ENCODE data around the gene ENC1.

ENC1 gene

DNA sequence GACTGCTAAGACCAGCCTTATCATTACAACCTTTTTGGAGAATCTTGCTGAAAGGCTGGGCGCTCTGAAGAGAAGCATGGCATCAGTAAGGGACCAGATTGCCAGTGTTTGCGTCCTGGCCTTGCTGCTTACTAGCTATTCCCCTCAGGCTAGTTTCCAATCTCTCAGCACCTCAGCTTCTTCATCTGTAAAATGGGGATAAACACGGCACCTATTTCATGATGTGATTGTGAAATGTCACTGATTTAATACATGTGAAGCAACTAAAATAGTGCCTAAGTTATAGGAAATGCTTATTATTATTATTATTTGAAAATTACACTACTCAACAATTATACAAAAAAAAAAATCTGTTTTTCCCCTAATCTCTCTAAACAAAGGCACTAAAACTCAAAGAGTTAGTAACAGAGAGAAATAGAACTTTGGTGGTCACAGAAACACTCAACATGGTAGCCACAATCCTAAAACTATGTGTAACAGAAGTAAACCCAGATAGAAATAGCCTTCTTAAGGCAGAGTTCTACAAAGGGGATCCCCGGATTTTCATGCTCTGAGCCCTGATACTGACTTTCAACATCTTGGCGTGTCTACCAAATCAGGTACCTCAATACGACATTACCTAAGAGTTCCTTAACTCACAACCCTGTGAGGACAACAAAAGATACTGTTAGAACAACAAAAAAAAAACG lies 62.0 kb downstream of the ENC1 start:
- TF ChIP-seq, protein P1, sequence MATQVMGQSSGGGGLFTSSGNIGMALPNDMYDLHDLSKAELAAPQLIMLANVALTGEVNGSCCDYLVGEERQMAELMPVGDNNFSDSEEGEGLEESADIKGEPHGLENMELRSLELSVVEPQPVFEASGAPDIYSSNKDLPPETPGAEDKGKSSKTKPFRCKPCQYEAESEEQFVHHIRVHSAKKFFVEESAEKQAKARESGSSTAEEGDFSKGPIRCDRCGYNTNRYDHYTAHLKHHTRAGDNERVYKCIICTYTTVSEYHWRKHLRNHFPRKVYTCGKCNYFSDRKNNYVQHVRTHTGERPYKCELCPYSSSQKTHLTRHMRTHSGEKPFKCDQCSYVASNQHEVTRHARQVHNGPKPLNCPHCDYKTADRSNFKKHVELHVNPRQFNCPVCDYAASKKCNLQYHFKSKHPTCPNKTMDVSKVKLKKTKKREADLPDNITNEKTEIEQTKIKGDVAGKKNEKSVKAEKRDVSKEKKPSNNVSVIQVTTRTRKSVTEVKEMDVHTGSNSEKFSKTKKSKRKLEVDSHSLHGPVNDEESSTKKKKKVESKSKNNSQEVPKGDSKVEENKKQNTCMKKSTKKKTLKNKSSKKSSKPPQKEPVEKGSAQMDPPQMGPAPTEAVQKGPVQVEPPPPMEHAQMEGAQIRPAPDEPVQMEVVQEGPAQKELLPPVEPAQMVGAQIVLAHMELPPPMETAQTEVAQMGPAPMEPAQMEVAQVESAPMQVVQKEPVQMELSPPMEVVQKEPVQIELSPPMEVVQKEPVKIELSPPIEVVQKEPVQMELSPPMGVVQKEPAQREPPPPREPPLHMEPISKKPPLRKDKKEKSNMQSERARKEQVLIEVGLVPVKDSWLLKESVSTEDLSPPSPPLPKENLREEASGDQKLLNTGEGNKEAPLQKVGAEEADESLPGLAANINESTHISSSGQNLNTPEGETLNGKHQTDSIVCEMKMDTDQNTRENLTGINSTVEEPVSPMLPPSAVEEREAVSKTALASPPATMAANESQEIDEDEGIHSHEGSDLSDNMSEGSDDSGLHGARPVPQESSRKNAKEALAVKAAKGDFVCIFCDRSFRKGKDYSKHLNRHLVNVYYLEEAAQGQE (IDR thresholded peaks at IDR 0.05; ENCODE audit: insufficient replicate concordance, low read depth): no peak
- no peak for TF ChIP-seq POLR2AphosphoS5 (IDR thresholded peaks at IDR 0.05; ENCODE audit: low read depth)
- TF ChIP-seq SPI1 (IDR thresholded peaks at IDR 0.05; ENCODE audit: borderline replicate concordance, low read depth): no peak
- no peak for TF ChIP-seq GABPA (IDR thresholded peaks at IDR 0.05; ENCODE audit: low read depth)
- TF ChIP-seq, protein P2, sequence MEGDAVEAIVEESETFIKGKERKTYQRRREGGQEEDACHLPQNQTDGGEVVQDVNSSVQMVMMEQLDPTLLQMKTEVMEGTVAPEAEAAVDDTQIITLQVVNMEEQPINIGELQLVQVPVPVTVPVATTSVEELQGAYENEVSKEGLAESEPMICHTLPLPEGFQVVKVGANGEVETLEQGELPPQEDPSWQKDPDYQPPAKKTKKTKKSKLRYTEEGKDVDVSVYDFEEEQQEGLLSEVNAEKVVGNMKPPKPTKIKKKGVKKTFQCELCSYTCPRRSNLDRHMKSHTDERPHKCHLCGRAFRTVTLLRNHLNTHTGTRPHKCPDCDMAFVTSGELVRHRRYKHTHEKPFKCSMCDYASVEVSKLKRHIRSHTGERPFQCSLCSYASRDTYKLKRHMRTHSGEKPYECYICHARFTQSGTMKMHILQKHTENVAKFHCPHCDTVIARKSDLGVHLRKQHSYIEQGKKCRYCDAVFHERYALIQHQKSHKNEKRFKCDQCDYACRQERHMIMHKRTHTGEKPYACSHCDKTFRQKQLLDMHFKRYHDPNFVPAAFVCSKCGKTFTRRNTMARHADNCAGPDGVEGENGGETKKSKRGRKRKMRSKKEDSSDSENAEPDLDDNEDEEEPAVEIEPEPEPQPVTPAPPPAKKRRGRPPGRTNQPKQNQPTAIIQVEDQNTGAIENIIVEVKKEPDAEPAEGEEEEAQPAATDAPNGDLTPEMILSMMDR (IDR thresholded peaks at IDR 0.05; ENCODE audit: insufficient read depth, low read length): no peak
- no peak overlapping the region for H3K27ac ChIP-seq (replicated peaks)
- H3K27me3 ChIP-seq (ENCODE audit: insufficient read depth, poor library complexity, severe bottlenecking): no peaks in the 10 kb centered on the region
- no peak for DNase-seq (ENCODE audit: low read depth in 1 of 2, low spot score in 1 of 2)
- H3K4me3 ChIP-seq (replicated peaks; ENCODE audit: insufficient read depth, low read length): no peak overlapping the region
